CD4-positive, alpha-beta T cell treated with Interleukin-4 for 1 hour (primary cell): ENCODE results near the gene SRF.
"Not testable (repeated sequence)": the region's sequence is repeated elsewhere in the genome, so short reads cannot be mapped to it uniquely, and the experiment has no call there.

Experiments used
- DNase-seq, 2 donors: peaks; one replicate each; pipeline ENCODE4 v3.0.0-alpha.2; 2020 to 2022

The SRF gene

DNA sequence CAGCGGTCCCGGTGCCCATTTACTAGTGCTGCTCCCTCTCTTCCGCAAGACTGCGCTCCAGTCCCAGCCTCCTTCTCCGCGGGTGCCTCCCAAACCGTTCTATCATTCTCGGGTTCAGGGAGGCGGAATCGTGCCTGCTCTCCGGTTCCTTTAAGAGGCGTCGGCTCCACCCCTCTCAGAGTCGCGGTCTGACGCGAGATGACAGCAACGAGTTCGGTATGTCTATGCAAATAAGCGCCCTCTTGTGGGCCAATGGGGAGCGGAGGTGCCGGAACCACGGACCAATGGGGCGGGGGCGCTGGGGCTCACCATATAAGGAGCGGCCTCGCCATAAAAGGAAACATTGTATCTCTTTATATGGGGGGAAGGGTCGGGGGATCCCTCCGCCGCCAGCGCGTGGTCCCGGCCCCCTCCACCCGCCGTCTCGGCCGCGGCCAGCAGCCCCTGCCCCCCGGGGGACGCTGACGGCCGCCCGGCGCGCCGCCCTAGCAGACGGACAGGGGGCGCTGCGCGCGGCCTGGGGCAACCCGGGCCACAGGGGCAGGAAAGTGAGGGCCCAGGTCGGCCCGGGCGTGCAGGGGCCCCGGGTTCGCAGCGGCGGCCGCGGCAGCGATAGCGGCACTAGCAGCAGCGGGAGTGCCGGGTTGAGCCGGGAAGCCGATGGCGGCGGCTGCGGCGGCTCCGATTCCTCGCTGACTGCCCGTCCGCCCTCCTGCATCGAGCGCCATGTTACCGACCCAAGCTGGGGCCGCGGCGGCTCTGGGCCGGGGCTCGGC is at the start of gene SRF:
Gene SRF (plus strand): TSS at position 339 of the 776 bp plus-strand sequence. CDS start 388 bp downstream, at position 727.
- DNase-seq, result peak; percentile 99

DNA sequence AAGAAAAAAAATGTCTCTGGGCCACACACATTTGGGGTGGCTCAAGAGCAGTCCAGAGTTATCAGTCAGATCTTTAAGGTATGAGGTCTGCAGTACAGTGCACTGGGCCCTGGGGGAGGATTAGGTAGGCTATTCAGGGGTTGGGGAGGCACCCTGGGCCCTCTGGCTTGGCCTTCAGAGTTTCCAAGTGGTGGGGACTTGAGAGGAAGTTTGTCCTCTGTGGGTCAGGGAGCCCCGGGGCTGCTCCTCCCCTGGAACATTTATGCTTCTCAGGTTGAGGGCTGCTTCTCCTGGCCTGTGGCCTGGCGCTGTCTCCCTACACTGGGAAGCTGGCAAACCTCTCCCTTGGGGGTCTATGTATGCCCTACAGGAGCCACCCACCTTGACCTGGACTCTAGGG is 48.9 kb upstream of the SRF start:
- no peak for DNase-seq

DNA sequence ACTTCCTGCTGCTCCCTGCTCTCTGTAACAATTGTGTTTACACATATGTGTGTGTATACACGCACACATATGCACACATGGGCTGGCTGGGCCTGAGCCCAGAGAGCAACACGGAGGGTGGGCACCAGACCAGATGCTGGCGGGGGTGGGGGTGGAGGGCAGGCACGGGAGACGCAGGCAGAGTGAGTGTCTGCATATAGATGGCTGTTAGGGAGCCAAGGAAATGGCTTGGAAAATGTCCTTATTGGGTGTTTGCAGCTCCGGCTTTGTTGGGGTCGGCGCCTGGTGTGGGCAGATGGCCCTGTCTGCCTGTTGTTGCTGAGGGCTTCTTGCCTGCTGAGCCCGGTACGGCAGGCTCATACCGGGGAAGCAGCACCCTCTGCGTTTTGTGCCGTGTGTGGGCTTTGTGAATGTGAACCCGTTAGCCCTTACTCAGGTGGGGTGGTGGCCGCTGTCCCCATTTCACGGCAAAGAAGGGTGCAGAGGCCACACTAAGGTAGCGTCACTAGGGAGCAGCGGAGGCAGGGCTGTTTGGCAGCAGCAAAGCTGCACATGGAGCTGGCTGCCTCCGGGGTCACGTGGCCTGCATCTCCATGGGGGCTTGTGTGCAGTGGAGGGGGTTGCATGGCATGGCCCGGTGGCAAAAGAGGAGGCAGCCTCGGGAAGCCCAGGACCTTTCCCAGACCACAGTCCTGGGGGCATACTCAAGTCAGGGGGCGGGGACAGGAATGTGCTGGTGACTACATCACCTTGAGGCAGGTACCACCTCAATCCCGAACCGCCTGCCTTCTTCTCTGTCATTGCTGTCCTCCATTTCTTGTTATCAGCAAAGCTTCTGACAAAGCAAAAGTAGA is 47.4 kb upstream of the SRF start:
- no peak for DNase-seq

DNA sequence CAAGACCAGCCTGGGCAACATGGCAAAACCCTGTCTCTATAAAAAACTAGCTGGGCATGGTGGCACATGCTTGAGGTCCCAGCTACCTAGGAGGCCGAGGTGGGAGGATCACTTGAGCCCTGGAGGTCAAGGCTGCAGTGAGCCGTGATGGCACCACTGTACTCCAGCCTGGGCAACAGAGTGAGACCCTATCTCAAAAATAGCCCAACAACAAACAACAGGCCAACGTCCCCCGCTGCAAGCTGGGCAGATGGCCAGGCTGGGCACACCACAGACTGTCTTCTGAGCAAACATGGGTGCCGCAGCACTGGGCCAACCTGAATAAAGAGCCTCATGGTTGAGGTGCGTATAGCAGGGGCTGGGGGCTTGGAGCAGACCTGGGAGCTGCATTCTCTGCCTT is 46.6 kb upstream of the SRF start:
- no peak for DNase-seq

DNA sequence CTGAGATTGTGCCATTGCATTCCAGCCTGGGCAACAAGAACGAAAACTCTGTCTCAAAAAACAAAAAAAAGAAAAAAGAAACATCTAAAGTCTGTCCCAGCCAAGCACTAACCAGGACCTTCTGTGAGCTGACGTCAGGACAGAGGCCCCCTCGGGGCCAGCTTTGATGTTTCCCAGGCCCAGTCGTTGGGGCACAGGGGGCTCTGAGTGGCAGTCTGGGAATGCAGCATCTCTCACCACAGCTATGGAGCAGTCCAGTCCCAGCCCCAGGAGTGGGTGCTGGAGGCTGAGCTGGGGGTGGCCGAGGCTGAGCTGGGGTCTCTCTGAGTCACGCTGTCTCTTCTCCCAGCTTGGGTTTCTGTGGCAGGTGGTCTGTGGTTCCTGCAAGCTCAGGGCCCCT is 46.0 kb upstream of the SRF start:
- DNase-seq, result no peak

DNA sequence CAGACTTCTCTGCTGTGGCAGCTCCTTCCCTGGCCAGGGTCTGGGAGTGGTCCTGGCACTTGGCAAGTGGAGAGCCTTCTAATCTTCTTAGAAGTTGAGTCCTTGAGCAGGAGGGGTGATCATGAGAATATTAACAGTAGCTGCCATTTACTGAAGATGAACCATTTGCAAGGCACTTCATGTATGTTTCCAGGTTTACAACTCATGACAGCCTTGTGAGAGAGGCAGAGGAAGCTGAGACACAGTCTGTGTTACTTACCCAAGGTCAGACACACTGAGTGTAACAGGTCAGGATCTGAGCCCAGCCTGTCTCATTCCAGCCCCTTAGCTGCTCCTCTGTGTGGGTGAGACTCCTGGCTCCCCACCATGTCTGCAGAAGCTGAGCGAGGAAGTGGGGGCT is 45.5 kb upstream of the SRF start:
- DNase-seq, result no peak

DNA sequence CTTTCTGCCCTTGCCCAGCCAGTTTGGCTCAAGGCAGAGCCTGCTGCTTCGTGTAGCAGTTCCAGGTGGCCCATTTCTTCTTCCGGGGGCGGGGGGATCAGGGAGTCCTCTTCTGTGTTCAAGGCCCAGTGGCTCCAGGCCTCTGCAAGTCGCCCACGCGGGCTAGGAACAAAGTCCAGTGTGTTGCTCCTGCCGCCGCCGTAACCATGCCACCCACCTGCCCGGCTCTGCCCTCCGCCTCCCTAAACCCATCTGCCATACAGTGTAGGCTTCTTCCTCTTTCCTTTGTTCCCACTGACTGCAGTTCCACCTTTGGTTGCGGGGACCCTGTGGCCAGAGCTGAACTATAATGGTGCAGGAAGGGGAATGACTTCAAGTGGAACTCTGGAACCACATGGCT is 43.9 kb upstream of the SRF start:
- no peak for DNase-seq

DNA sequence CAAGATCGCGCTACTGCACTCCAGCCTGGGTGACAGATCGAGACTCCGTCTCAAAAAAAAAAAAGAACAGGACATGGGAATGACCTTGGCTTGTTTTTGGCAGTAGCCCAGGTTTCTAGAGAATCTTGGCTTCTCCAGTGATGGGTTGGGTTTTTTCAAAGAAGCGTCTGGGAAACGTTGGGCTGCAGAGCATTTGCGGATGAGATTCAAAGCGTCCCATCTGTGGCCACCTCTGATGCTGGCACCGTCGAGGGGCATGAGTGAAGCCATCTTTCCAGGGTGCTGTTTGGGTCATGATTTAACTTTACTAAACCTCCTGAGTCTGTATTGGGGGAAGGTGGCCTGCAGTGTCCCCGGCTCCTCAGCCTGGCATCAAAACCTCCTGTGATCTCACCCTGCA is 43.2 kb upstream of the SRF start:
- no peak for DNase-seq

DNA sequence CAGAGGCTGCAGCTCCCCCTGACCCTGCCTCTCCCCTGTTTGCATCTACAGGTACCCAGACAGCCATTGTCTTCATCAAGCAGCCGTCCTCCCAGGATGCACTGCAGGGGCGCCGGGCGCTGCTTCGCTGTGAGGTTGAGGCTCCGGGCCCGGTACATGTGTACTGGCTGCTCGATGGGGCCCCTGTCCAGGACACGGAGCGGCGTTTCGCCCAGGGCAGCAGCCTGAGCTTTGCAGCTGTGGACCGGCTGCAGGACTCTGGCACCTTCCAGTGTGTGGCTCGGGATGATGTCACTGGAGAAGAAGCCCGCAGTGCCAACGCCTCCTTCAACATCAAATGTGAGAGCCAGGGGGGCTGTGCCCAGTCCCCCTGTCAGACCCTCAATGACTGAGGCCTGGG is 42.1 kb upstream of the SRF start:
- DNase-seq, result no peak

DNA sequence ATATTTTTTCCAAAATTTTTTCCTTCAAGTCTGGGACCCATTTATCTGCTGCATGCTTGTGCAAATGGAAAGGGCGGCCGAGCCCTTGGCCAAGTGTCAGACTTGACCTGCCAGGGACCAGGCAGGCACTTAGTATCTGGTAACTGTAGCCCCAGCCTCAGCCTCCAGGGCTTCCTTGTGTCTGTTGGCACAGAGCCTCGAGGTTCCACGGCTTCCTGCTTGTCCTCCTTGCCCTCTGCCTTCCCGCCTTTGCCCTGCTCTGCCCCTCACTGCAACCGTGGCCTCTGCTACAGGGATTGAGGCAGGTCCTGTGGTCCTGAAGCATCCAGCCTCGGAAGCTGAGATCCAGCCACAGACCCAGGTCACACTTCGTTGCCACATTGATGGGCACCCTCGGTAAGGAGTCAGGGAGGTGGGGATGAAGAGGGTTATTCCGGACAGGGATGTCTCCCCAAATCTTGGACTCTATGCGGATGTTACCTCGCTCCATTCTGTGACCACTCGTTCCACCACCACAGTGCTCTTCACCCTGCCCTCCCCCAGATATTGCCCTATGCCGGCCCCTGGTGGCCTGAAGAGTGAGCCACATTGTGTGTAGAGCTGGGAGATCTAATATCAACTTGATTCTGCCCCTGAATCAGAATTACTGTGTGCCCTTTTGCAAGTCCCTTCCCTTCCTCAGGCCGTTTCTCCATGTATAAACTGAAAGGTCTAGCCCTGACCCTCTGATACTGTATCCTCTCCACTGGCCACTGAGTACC is 41.5 kb upstream of the SRF start:
- DNase-seq, result peak in 1 of 2 donors; percentile 10

DNA sequence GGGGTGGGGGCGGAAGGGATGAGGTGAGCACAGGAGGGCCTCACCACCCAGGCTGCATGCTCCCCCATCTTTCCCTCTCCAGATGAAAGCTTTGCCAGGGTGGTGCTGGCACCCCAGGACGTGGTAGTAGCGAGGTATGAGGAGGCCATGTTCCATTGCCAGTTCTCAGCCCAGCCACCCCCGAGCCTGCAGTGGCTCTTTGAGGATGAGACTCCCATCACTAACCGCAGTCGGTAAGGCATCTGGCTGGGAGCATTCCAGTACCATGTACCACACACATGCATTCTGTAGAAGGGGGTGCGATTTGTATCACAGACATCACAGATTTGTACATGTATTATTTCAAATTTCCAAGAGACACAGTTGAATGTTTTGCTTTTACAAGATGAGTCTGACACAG is 40.6 kb upstream of the SRF start:
- no peak for DNase-seq

DNA sequence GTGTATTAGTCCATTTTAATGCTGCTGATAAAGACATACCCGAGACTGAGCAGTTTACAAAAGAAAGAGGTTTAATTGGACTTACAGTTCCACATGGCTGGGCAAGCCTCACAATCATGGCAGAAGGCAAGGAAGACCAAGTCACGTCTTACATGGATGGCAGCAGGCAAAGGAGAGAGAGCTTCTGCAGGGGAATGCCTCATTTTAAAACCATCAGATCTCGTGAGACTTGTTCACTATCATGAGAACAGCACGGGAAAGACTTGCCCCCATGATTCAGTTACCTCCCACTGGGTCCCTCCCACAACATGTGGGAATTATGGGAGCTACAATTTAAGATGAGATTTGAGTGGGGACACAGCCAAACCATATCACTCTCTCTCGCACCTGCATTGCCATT is 39.7 kb upstream of the SRF start:
- DNase-seq, result not testable (repeated sequence)

DNA sequence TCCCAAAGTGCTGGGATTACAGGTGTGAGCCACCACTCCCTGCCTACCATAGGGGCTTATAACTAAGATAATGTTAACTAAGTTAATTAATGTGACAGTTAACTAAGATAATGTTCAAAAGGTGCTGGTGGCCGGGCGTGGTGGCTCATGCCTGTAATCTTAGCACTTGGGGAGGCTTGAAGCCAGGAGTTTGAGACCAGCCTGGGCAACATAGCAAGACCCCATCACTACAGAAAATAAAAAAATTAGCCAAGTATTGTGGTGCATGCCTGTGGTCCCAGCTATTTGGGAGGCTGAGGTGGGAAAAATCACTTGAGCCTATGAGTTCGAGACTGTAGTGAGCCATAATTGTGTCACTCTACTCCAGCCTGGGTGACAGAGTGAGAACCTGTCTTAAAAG is 32.8 kb upstream of the SRF start:
- no peak for DNase-seq

DNA sequence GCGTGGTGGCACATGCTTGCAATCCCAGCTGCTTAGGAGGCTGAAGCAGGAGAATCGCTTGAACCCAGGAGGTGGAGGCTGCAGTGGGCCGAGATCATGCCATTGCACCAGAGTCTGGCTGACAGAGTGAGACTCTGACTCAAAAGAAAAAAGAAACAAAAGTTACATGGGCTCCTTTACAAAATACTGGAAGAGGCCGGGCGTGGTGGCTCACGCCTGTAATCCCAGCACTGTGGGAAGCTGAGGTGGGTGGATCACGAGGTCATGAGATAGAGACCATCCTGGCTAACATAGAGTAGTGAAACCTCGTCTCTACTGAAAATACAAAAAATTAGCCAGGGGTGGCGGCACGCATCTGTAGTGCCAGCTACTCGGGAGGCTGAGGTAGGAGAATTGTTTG is 31.1 kb upstream of the SRF start:
- not testable (repeated sequence) for DNase-seq

DNA sequence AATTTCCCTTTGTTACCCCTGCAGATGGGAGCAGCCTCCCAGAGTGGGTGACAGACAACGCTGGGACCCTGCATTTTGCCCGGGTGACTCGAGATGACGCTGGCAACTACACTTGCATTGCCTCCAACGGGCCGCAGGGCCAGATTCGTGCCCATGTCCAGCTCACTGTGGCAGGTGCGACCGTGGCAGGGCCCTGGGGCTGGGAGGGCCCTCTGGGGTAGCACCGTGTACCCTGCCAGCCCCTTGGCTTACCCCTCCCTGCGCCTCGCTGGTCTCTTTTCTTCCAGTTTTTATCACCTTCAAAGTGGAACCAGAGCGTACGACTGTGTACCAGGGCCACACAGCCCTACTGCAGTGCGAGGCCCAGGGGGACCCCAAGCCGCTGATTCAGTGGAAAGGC is 29.4 kb upstream of the SRF start:
- no peak for DNase-seq

DNA sequence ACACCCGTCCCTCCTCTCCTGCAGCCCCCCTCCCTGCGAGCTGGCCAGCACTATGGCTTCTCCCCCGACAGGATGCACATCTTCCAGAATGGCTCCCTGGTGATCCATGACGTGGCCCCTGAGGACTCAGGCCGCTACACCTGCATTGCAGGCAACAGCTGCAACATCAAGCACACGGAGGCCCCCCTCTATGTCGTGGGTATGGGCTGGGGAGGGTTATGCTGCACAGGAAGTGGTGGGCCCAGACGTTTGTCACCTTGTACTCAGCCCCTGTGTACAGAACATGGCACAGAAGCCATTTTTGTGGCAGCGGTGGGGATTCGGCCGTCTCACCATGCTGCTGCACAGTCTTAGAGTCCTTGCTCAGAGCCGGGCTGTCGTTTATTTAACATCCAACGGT is 29.0 kb upstream of the SRF start:
- peak; percentile 35 to 37 for DNase-seq

DNA sequence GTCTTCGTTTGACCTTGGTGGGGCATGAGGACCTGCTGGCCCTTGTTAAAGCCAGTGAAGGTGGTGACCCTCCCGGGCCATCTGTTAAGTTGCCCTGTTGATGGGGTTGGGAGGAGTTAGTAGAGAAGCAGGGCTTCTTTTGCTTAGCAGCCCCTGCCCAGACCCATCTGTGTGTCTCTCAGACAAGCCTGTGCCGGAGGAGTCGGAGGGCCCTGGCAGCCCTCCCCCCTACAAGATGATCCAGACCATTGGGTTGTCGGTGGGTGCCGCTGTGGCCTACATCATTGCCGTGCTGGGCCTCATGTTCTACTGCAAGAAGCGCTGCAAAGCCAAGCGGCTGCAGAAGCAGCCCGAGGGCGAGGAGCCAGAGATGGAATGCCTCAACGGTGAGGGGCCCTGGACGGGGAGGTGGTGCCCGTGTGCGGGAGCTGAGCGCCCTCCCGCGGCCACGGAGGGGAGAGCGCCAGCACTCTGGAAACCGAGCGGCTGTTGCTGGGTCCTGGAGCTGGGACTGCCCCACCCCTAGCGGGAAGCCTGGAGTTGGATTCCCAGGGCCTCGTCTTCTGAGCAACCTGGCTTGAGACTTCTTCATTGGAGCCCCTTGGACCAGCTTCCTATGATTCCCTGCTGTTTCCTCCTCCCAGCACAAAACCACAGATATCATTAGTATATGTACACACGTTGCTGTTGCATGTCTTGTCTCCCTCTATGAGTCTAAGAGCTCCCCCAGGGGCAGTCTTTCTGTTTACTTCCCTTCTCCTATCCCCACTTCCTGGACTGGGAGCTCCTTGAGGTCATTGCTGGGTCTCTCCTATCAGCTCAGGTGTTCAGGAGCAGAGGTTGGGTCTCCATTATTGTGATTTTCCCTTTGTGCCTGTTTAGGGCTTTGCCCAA is 27.6 kb upstream of the SRF start:
- peak; percentile 74 to 75 for DNase-seq

DNA sequence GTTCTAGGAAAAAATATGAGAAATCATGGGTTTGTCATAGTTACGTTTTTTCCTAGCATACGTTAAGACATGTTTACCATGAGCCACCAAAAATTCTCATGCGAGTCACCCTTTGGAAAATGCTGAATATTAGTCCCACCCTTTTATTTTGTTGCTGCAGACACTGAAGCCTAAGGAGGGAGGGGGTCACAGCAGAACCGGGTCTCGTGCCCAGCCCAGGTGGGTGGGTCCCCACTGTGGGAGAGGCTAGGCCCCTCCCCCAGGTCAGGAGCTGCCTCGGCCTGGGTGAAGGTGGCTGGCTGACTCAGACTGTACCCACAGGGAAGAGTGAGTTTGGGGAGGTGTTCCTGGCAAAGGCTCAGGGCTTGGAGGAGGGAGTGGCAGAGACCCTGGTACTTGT is 26.2 kb upstream of the SRF start:
- no peak for DNase-seq

DNA sequence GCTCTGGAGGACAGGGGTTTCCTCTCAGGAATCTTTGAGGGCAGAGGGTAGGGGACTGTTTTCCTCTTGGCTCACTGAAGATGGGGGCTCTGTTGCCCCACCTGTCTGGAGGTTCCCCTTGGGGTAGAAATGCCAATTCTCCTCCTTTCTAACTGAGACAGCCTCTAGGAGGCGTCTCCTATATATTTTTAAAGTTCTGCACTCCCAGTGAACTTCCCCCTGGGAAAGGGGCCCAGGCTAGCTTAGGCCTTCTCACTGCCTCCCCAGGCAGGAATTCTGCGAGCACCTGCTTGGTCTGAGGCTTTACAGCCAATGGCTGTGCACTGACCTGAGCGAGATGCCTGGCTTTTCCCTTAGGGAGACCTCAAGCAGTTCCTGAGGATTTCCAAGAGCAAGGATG is 24.8 kb upstream of the SRF start:
- no peak for DNase-seq

DNA sequence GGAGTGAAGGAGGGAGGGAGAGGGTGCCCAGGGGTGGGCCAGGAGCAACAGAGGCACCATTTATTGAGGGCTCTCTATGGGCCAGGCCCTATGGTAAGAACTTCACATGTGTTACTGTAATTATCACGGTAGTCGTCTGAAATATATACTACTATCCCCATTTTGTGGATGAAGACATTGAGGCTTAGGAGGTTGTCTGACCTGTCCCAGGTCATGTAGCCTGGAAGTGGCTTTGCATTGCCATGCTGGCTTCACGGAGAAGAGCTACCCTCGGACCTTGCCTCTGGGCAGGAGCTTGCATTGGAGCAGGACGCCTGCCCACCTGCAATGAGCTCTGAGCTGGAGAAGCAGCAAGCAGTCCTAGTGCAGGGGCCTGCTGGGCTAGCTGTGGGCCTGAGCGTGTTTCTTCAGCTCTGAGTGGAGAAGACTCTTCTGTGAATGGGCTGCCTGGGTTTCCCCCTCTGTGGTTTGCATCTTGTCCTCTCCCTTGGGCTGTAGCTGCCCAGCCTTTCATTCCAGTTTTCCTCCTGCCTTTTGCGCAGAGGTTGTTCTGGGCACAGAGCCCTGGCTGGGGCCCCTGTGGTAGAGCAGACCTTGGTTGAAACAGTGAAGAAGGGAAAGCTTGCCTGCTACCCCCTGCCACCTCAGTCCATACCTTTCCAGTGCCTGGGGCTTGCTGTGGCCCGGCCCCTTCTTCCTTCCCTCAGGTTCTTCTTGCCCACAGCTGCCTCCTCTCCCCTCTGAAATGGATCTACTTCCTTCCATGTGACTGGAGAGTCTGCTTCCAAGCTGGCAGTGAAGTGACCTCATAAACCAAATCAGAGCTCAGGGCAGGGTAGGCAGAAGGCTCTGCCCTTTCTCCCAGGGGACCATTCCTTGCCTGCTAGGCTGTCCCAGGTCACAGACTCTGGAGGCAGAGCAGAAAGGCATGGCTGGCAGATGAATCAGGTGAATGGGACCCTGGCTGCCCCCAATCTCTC is 24.1 kb upstream of the SRF start:
- no peak for DNase-seq
